Endothelial cell of umbilical vein (primary cell): ENCODE data around the gene OR4D2. TPM values are rescaled to one million over a fixed set of nuclear protein-coding genes. Genes with fewer than 3 reads are reported as not detected.

Experiments
- BruUV-seq: library from RNA; stranded (reverse); fragments of 400-500 nt; replicated peaks from 2 replicates; lab custom pipeline; 2021; lab: Mats Ljungman, UMichigan
- CTCF ChIA-PET: fragments of 300-600, 350-600 bp; sonication (Branson Sonifier 250); formaldehyde crosslinking; loops from one replicate; lab custom pipeline; 2021; ENCODE audit warnings: antibody characterized with exemption, inconsistent platforms; lab: Charles Lee
- POLR2A ChIA-PET: fragments of 300-600, 350-600 bp; sonication (Branson Sonifier 250); formaldehyde crosslinking; loops from one replicate; lab custom pipeline; 2021; ENCODE audit warnings: antibody characterized with exemption, inconsistent platforms; lab: Charles Lee
- DNase-seq: peaks from one replicate; pipeline ENCODE4 v3.0.0-alpha.2; 2011; ENCODE audit warnings: low read depth, low spot score
- FAIRE-seq: peaks from 2 replicates; lab custom pipeline; 2011; peaks lifted over from hg19 to GRCh38; lab: Jason Lieb, UNC
- H2AFZ ChIP-seq: 2 replicates; pipeline ENCODE4 v1.6.0; 2012; ENCODE audit warnings: low read depth, low read length, control low read depth, inconsistent platforms
- H3K27ac ChIP-seq: 2 replicates; pipeline ENCODE4 v1.5.1; 2011; ENCODE audit warnings: low read depth, mild to moderate bottlenecking, control low read depth, low read length, moderate library complexity; ENCODE audit not compliant: insufficient read depth
- H3K27me3 ChIP-seq, 2 experiments: 2 replicates each; pipeline versions ENCODE4 v1.6.0 to v1.6.1; 2011; ENCODE audit warnings: low read length in 2 of 2, mixed read lengths in 1 of 2; ENCODE audit not compliant: control insufficient read depth in 2 of 2, insufficient read depth in 2 of 2
- H3K36me3 ChIP-seq, 2 experiments: 2 replicates in 1 of 2; 3 replicates in 1 of 2; pipeline ENCODE4 v1.5.1; 2011; ENCODE audit warnings: low read length in 2 of 2, mild to moderate bottlenecking in 1 of 2, moderate library complexity in 1 of 2; ENCODE audit not compliant: control insufficient read depth in 2 of 2, insufficient read depth in 2 of 2; ENCODE audit errors: extremely low read depth in 1 of 2
- H3K4me1 ChIP-seq: 3 replicates; pipeline ENCODE4 v1.5.1; 2011; ENCODE audit warnings: mild to moderate bottlenecking, low read length; ENCODE audit not compliant: control insufficient read depth, insufficient read depth; ENCODE audit errors: extremely low read depth
- H3K4me2 ChIP-seq: 2 replicates; pipeline ENCODE4 v1.6.1; 2011; ENCODE audit warnings: low read length, control low read depth, mixed read lengths; ENCODE audit not compliant: insufficient read depth
- H3K4me3 ChIP-seq, 3 experiments: fragments of 200-600 bp in 1 of 3; sonication (generic), shearing (Covaris generic) in 1 of 3; replicated peaks in 1 of 3; 2 replicates each; pipeline ENCODE4 v1.5.1; 2011 to 2016; ENCODE audit warnings: control low read depth in 3 of 3, low read length in 3 of 3, mild to moderate bottlenecking in 2 of 3, inconsistent platforms in 1 of 3, low read depth in 1 of 3, moderate library complexity in 1 of 3; ENCODE audit not compliant: insufficient read depth in 1 of 3
- H3K79me2 ChIP-seq: 2 replicates; pipeline ENCODE4 v1.6.0; 2012; ENCODE audit warnings: low read length, inconsistent platforms; ENCODE audit not compliant: control insufficient read depth, insufficient read depth
- H3K9ac ChIP-seq: replicated peaks from 2 replicates; pipeline ENCODE3; 2011; ENCODE audit warnings: low read length, control low read depth; ENCODE audit not compliant: insufficient read depth; ENCODE audit errors: extremely low read depth
- H3K9me1 ChIP-seq: replicated peaks from 3 replicates; pipeline ENCODE4 v1.6.0; 2011; ENCODE audit warnings: mild to moderate bottlenecking, low read length; ENCODE audit not compliant: control insufficient read depth, insufficient read depth; ENCODE audit errors: extremely low read depth
- H3K9me3 ChIP-seq: replicated peaks from 2 replicates; pipeline ENCODE4 v1.5.1; 2012; ENCODE audit warnings: low read length, inconsistent platforms; ENCODE audit not compliant: control insufficient read depth, insufficient read depth
- H4K20me1 ChIP-seq: replicated peaks from 2 replicates; pipeline ENCODE3; 2011; ENCODE audit warnings: mild to moderate bottlenecking, low read length; ENCODE audit not compliant: control insufficient read depth, insufficient read depth; ENCODE audit errors: extremely low read depth
- EZH2 ChIP-seq: IDR thresholded peaks from 2 replicates; pipeline ENCODE4 v1.6.1; 2012; ENCODE audit warnings: borderline replicate concordance, low read depth, mild to moderate bottlenecking, moderate library complexity, low read length, inconsistent platforms; ENCODE audit not compliant: severe bottlenecking
- FOS ChIP-seq: IDR thresholded peaks from 2 replicates; pipeline ENCODE4 v1.6.1; 2011; ENCODE audit warnings: mild to moderate bottlenecking, low read length, moderate library complexity, borderline replicate concordance; ENCODE audit not compliant: insufficient read depth
- GATA2 ChIP-seq: IDR thresholded peaks from 2 replicates; pipeline ENCODE4 v1.7.0; 2011; ENCODE audit warnings: low read depth, mild to moderate bottlenecking, moderate library complexity, mixed read lengths, low read length; ENCODE audit not compliant: insufficient read length, insufficient read depth
- JUN ChIP-seq: IDR thresholded peaks from 2 replicates; pipeline ENCODE4 v1.6.1; 2011; ENCODE audit warnings: borderline replicate concordance, low read depth; ENCODE audit not compliant: insufficient read length, insufficient read depth
- MAX ChIP-seq: IDR thresholded peaks from 2 replicates; pipeline ENCODE4 v1.6.1; 2011; ENCODE audit not compliant: insufficient read depth, insufficient read length
- MYC ChIP-seq: IDR thresholded peaks from one replicate; pipeline ENCODE4 v1.6.1; 2011; ENCODE audit warnings: mild to moderate bottlenecking, low read depth, low read length
- POLR2A ChIP-seq: IDR thresholded peaks from 2 replicates; pipeline ENCODE4 v1.6.1; 2012; ENCODE audit warnings: low read depth, mild to moderate bottlenecking, control low read depth, low read length
- POLR2AphosphoS5 ChIP-seq: IDR thresholded peaks from 2 replicates; pipeline ENCODE4 v1.6.1; 2012; ENCODE audit warnings: low read depth, mild to moderate bottlenecking, control low read depth, low read length, moderate library complexity; ENCODE audit not compliant: insufficient read depth
- dilution Hi-C: fragments of 300-500 bp; cut with MboI; formaldehyde crosslinking; loops from one replicate; pipeline ENCODE4 v1.15.0; 2019; ENCODE audit warnings: low sequenced_read_pairs; ENCODE audit not compliant: extremely low pct_ligation_motif_present
- intact Hi-C: fragments of 100-400 bp; cut with micrococcal nuclease; formaldehyde crosslinking; loops from one replicate; pipeline ENCODE4 v1.10.0; 2022
- polyA plus RNA-seq, 4 experiments: library from polyadenylated mRNA; depleted of rRNA in 3 of 4; stranded (reverse) in 3 of 4; unstranded in 1 of 4; fragments of >200 nt; gene quantifications; 2 replicates each; pipeline versions ENCODE4 v1.2.1 to v1.2.3, GENCODE V29; 2011 to 2012; ENCODE audit warnings: missing spikeins in 1 of 4
- total RNA-seq: library from RNA; stranded (reverse); gene quantifications from 2 replicates; pipeline ENCODE4 v1.2.3, GENCODE V29; 2021
- TF ChIP-seq, protein P1 (sequence below), 2 donors: IDR thresholded peaks; 1 replicate in 1 of 2; 2 replicates in 1 of 2; pipeline ENCODE4 v1.5.1; 2011; ENCODE audit warnings: low read length in 2 of 2, mild to moderate bottlenecking in 2 of 2, moderate library complexity in 2 of 2, control low read depth in 1 of 2, inconsistent platforms in 1 of 2, low read depth in 1 of 2; ENCODE audit not compliant: insufficient read depth in 1 of 2; ENCODE audit errors: extremely low read depth in 1 of 2

OR4D2 gene
- total and polyA plus RNA-seq, 2 donors (not counting 3 experiments of a cell fraction or from before 2014, with no cell fraction given) = not detected

- Histone ChIP-seq H2AFZ (no peak overlapping the region), H3K9me3 (no peaks in the 10 kb centered on the region), H3K9me1 (no peaks in the 10 kb centered on the region), H4K20me1 (no peaks in the 10 kb centered on the region), H3K27ac (no peak overlapping the region), H3K4me2 (no peak overlapping the region), H3K79me2 (no peaks in the 10 kb centered on the region), H3K4me1 (no peaks in the 10 kb centered on the region), H3K4me3 (no peak overlapping the region), H3K36me3 (peaks cover 0 to 6% of the 10 kb centered on the region in 2 experiments), H3K9ac (no peak overlapping the region), H3K27me3 (peaks cover 0 to 3% of the 10 kb centered on the region in 2 experiments)
- dilution Hi-C loops (no loop called here), intact Hi-C loops (loop anchor here (5.0 kb wide), 1 partner anchor 43 kb away; no protein-coding TSS in a partner anchor)
- CTCF ChIA-PET = interaction anchor here (0.6 kb wide), 1 partner anchor 114 kb away, joined by 3 read pairs; no protein-coding TSS in a partner anchor
- BruUV-seq = no TSS peak
- POLR2A ChIA-PET = no interaction called here
- no peak for FAIRE-seq
- TF ChIP-seq FOS = no peak
- no peak for TF ChIP-seq MYC
- no peak for TF ChIP-seq JUN
- TF ChIP-seq POLR2AphosphoS5 = no peak
- no peak for TF ChIP-seq GATA2
- no peak for TF ChIP-seq MAX
- TF ChIP-seq, protein P1, sequence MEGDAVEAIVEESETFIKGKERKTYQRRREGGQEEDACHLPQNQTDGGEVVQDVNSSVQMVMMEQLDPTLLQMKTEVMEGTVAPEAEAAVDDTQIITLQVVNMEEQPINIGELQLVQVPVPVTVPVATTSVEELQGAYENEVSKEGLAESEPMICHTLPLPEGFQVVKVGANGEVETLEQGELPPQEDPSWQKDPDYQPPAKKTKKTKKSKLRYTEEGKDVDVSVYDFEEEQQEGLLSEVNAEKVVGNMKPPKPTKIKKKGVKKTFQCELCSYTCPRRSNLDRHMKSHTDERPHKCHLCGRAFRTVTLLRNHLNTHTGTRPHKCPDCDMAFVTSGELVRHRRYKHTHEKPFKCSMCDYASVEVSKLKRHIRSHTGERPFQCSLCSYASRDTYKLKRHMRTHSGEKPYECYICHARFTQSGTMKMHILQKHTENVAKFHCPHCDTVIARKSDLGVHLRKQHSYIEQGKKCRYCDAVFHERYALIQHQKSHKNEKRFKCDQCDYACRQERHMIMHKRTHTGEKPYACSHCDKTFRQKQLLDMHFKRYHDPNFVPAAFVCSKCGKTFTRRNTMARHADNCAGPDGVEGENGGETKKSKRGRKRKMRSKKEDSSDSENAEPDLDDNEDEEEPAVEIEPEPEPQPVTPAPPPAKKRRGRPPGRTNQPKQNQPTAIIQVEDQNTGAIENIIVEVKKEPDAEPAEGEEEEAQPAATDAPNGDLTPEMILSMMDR (IDR thresholded peaks at IDR 0.05; ENCODE audit: extremely low read depth in 1 of 2, insufficient read depth in 1 of 2, low read depth in 1 of 2, low read length in 2 of 2) = no peak
- TF ChIP-seq POLR2A = no peak
- no peak for TF ChIP-seq EZH2
- DNase-seq = no peak
Measured at GRCh38 chr17:58204796-58205195, 38.0 kb downstream of the OR4D2 start.
